ENCODE data around the gene MYCBP2. TPM values are rescaled to one million over a fixed set of nuclear protein-coding genes. Genes with fewer than 3 reads are reported as not detected.

Gene MYCBP2
- total and polyA plus RNA-seq, 4 donors: 12.1 to 86.4 (median 30.0) TPM

DNA sequence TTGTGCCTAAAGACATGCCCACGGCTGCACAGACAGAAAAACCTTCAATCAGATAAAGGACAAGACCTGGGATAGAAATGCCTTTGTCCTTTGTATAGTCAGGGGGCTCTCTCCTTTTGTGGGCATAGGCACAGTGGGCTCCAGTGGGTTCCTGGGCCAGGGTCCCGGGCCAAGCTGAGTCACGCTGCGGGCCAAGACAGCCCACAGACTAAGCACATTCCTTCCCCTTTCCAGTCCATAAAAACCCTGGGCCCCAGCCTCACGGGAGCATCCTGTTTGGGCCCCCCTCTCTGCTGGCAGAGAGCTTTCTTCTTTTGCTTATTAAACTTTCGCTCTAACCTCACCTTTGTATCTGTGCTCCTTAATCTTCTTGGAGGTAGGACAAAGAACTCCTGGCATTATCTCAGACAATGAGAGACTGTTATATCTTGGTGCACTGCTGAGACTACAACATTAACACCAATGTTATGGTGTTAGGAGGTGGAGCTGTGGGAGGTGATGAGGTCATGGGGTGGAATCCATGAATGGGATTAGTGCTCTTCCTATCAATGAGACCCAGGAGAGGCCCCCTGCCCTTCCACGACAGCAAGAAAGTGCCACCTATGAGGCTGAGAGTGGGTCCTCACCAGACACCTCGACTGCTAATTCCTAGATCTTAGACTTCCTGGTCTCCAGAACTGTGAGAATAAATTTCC is 279.1 kb downstream of the MYCBP2 start:
- Histone ChIP-seq H3K9ac (ENCODE audit: low read depth in 1 of 2, low read length in 2 of 2) (no peak overlapping the region), H3K27me3 (ENCODE audit: control insufficient read depth in 4 of 4, insufficient read depth in 4 of 4, low read length in 3 of 4) (no peaks in the 10 kb centered on the region), H3K4me1 (ENCODE audit: control insufficient read depth in 4 of 4, insufficient read depth in 4 of 4, low read length in 3 of 4) (no peaks in the 10 kb centered on the region), H3K4me3 (ENCODE audit: low read depth in 1 of 3, low read length in 3 of 3) (no peak overlapping the region), H3K36me3 (ENCODE audit: control insufficient read depth in 4 of 4, insufficient read depth in 3 of 4, low read depth in 1 of 4, low read length in 3 of 4) (peaks cover 3 to 25% (median 14%) of the 10 kb centered on the region in 4 donors), H3K9me3 (ENCODE audit: control insufficient read depth in 4 of 4, low read length in 3 of 4) (no peaks in the 10 kb centered on the region), H3K27ac (ENCODE audit: low read depth in 1 of 2, low read length in 2 of 2) (no peak overlapping the region)
- WGBS: 98% methylated on average over 8 of the region's 8 CpGs
- TF ChIP-seq HNF4G (IDR thresholded peaks at IDR 0.05) (no peak), EGR1 (IDR thresholded peaks at IDR 0.05; ENCODE audit: low read depth in 2 of 2) (no peak), SP1 (IDR thresholded peaks at IDR 0.05) (no peak)
- DNase-seq (ENCODE audit: low spot score): no peak

DNA sequence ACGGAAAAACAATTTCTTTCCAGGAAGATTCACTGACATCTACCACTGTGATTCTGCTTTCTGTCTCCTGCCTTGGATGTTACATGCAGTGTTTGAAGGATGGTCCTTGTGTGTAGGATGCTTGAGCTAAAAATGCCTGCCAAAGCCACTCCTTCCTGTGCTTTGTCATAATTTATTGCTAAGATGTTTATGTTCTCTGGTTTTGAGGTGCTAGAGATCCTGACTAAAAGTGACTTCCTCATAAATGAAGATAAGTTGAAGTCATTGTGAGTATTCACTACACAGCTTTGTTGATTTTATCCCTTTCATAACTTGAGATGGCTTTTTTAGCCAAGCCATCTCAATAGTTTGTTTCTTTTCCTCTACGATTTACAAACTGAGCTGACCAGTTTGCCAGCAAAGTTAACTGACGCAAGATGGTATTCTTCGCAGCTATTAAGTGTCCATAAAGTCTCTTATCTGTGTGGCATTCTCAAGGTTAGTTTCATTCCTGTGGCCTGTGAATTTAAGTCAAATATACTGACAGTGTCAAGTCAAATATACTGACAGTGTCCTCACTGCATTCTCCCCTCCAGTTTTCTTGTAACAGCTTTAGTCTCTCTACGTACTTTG is 284.2 kb downstream of the MYCBP2 start:
- Histone ChIP-seq H3K4me3 (ENCODE audit: low read depth in 1 of 3, low read length in 3 of 3) (no peak overlapping the region), H3K9me3 (ENCODE audit: control insufficient read depth in 4 of 4, low read length in 3 of 4) (no peaks in the 10 kb centered on the region), H3K4me1 (ENCODE audit: control insufficient read depth in 4 of 4, insufficient read depth in 4 of 4, low read length in 3 of 4) (no peaks in the 10 kb centered on the region), H3K36me3 (ENCODE audit: control insufficient read depth in 4 of 4, insufficient read depth in 3 of 4, low read depth in 1 of 4, low read length in 3 of 4) (peaks cover 1 to 8% (median 4%) of the 10 kb centered on the region in 4 donors), H3K9ac (ENCODE audit: low read depth in 1 of 2, low read length in 2 of 2) (no peak overlapping the region), H3K27me3 (ENCODE audit: control insufficient read depth in 4 of 4, insufficient read depth in 4 of 4, low read length in 3 of 4) (no peaks in the 10 kb centered on the region), H3K27ac (ENCODE audit: low read depth in 1 of 2, low read length in 2 of 2) (no peak overlapping the region)
- WGBS: 91% methylated on average over 5 of the region's 5 CpGs
- no peak for TF ChIP-seq RXRA (IDR thresholded peaks at IDR 0.05)
- no peak for TF ChIP-seq MAX (IDR thresholded peaks at IDR 0.05)
- TF ChIP-seq FOXA1 (IDR thresholded peaks at IDR 0.05): no peak
- TF ChIP-seq TAF1 (conservative IDR thresholded peaks at IDR 0.05): no peak
- no peak for TF ChIP-seq JUND (IDR thresholded peaks at IDR 0.05)
- TF ChIP-seq CTCF (IDR thresholded peaks at IDR 0.05; ENCODE audit: low read depth, low read length, missing input control): no peak
- TF ChIP-seq GABPA (IDR thresholded peaks at IDR 0.05 in 1 of 2, conservative IDR thresholded peaks at IDR 0.05 in 1 of 2): no peak
- no peak for TF ChIP-seq ATF3 (IDR thresholded peaks at IDR 0.05)
- no peak for TF ChIP-seq REST (IDR thresholded peaks at IDR 0.05)
- TF ChIP-seq NR2F2 (IDR thresholded peaks at IDR 0.05): no peak
- no peak for TF ChIP-seq SP1 (IDR thresholded peaks at IDR 0.05)
- TF ChIP-seq HNF4G (IDR thresholded peaks at IDR 0.05): no peak
- TF ChIP-seq YY1 (IDR thresholded peaks at IDR 0.05): no peak
- TF ChIP-seq HNF4A (conservative IDR thresholded peaks at IDR 0.05): no peak
- no peak for TF ChIP-seq FOXA2 (IDR thresholded peaks at IDR 0.05)
- TF ChIP-seq ZBTB33 (IDR thresholded peaks at IDR 0.05): no peak
- no peak for TF ChIP-seq RAD21 (IDR thresholded peaks at IDR 0.05)
- DNase-seq (ENCODE audit: low spot score): no peak

Data from liver (tissue), 9 donors.